H9 (cell line): ENCODE results near the gene IP6K2. TPM values are rescaled to one million over a fixed set of nuclear protein-coding genes. Genes with fewer than 3 reads are reported as not detected.

Experiments used
- DNase-seq: peaks from one replicate; pipeline ENCODE4 v3.0.0-alpha.2; 2017
- H2AFZ ChIP-seq: one replicate; pipeline ENCODE4 v1.6.1; 2013; ENCODE audit warnings: mild to moderate bottlenecking, low read length, control low read depth, moderate library complexity
- H2AK5ac ChIP-seq: 2 replicates; pipeline ENCODE4 v1.6.1; 2013; ENCODE audit warnings: low read length, control low read depth, mixed read lengths; ENCODE audit not compliant: insufficient read length
- H2BK120ac ChIP-seq: one replicate; pipeline ENCODE4 v1.6.1; 2013; ENCODE audit warnings: low read depth, mild to moderate bottlenecking, low read length, control low read depth, inconsistent platforms; ENCODE audit not compliant: poor library complexity, severe bottlenecking
- H2BK12ac ChIP-seq: 2 replicates; pipeline ENCODE4 v1.6.1; 2013; ENCODE audit warnings: low read length, control low read depth, mixed read lengths, low read depth; ENCODE audit not compliant: insufficient read length
- H2BK15ac ChIP-seq: 2 replicates; pipeline ENCODE4 v1.6.1; 2013; ENCODE audit warnings: low read depth, low read length, control low read depth
- H2BK20ac ChIP-seq: one replicate; pipeline ENCODE4 v1.6.1; 2013; ENCODE audit warnings: low read depth, mild to moderate bottlenecking, low read length, control low read depth, inconsistent platforms; ENCODE audit not compliant: poor library complexity, severe bottlenecking
- H2BK5ac ChIP-seq: 2 replicates; pipeline ENCODE4 v1.6.1; 2013; ENCODE audit warnings: low read length, control low read depth, mixed read lengths; ENCODE audit not compliant: insufficient read length
- H3K14ac ChIP-seq: 2 replicates; pipeline ENCODE4 v1.6.1; 2013; ENCODE audit warnings: low read length, control low read depth; ENCODE audit not compliant: insufficient read depth
- H3K18ac ChIP-seq: 2 replicates; pipeline ENCODE4 v1.6.1; 2013; ENCODE audit warnings: low read depth, mild to moderate bottlenecking, mixed read lengths, low read length, control low read depth; ENCODE audit not compliant: insufficient read length
- H3K23ac ChIP-seq: 2 replicates; pipeline ENCODE4 v1.6.1; 2013; ENCODE audit warnings: low read length, control low read depth, mixed read lengths, low read depth; ENCODE audit not compliant: insufficient read length
- H3K23me2 ChIP-seq: 2 replicates; pipeline ENCODE4 v1.6.1; 2013; ENCODE audit warnings: low read depth, mild to moderate bottlenecking, mixed read lengths, low read length, control low read depth; ENCODE audit not compliant: insufficient read length, poor library complexity, severe bottlenecking
- H3K27ac ChIP-seq: 2 replicates; pipeline ENCODE4 v1.5.1; 2013; ENCODE audit warnings: low read length, control low read depth, mixed read lengths, low read depth; ENCODE audit not compliant: insufficient read length
- H3K27me3 ChIP-seq: 2 replicates; pipeline ENCODE4 v1.6.1; 2013; ENCODE audit warnings: low read length, control low read depth, inconsistent platforms; ENCODE audit not compliant: insufficient read depth
- H3K4ac ChIP-seq: 2 replicates; pipeline ENCODE4 v1.6.1; 2013; ENCODE audit warnings: low read depth, mild to moderate bottlenecking, control low read depth, inconsistent platforms, low read length, moderate library complexity
- H3K4me1 ChIP-seq: 2 replicates; pipeline ENCODE4 v1.6.1; 2013; ENCODE audit warnings: low read length, control low read depth, inconsistent platforms; ENCODE audit not compliant: insufficient read depth
- H3K4me2 ChIP-seq: 2 replicates; pipeline ENCODE4 v1.6.1; 2013; ENCODE audit warnings: low read length, control low read depth, mixed read lengths; ENCODE audit not compliant: insufficient read length, insufficient read depth
- H3K56ac ChIP-seq: 2 replicates; pipeline ENCODE4 v1.6.1; 2013; ENCODE audit warnings: low read depth, mild to moderate bottlenecking, mixed read lengths, low read length, control low read depth; ENCODE audit not compliant: insufficient read length
- H3K79me1 ChIP-seq: 2 replicates; pipeline ENCODE4 v1.6.1; 2013; ENCODE audit warnings: low read depth, mild to moderate bottlenecking, moderate library complexity, low read length, control low read depth, inconsistent platforms; ENCODE audit not compliant: insufficient read depth, poor library complexity, severe bottlenecking
- H3K79me2 ChIP-seq: 2 replicates; pipeline ENCODE4 v1.6.1; 2013; ENCODE audit warnings: low read length, control low read depth, inconsistent platforms; ENCODE audit not compliant: insufficient read depth
- H3K9ac ChIP-seq: 2 replicates; pipeline ENCODE4 v1.6.1; 2013; ENCODE audit warnings: low read length, control low read depth, mixed read lengths; ENCODE audit not compliant: insufficient read length; ENCODE audit errors: extremely low read depth
- H3K9me3 ChIP-seq: one replicate; pipeline ENCODE4 v1.6.1; 2013; ENCODE audit warnings: low read depth, low read length, inconsistent platforms; ENCODE audit not compliant: control insufficient read depth
- H3T11ph ChIP-seq: one replicate; pipeline ENCODE4 v1.6.1; 2013; ENCODE audit warnings: mild to moderate bottlenecking, low read length, control low read depth, inconsistent platforms
- H4K20me1 ChIP-seq: one replicate; pipeline ENCODE4 v1.6.1; 2013; ENCODE audit not compliant: control insufficient read depth, insufficient read length, insufficient read depth
- H4K5ac ChIP-seq: 2 replicates; pipeline ENCODE4 v1.6.1; 2013; ENCODE audit warnings: low read depth, mild to moderate bottlenecking, mixed read lengths, low read length, control low read depth; ENCODE audit not compliant: insufficient read length
- H4K8ac ChIP-seq: replicated peaks from 2 replicates; pipeline ENCODE4 v1.6.1; 2013; ENCODE audit warnings: low read length, control low read depth, mixed read lengths, low read depth; ENCODE audit not compliant: insufficient read length
- H4K91ac ChIP-seq: 2 replicates; pipeline ENCODE4 v1.6.1; 2013; ENCODE audit warnings: low read depth, mild to moderate bottlenecking, moderate library complexity, mixed read lengths, low read length, control low read depth; ENCODE audit not compliant: insufficient read length
- H3K27ac Mint-ChIP-seq, 3 experiments: 2 replicates in 2 of 3; 3 replicates in 1 of 3; pipeline ENCODE4 v1.8.0; 2020 to 2021; ENCODE audit warnings: mixed read lengths in 3 of 3, mild to moderate bottlenecking in 1 of 3, moderate library complexity in 1 of 3
- H3K27me3 Mint-ChIP-seq: 2 replicates; pipeline ENCODE4 v1.8.0; 2021; ENCODE audit warnings: low read depth, mild to moderate bottlenecking, moderate library complexity, mixed read lengths
- H3K36me3 Mint-ChIP-seq, 3 experiments: 2 replicates in 2 of 3; 3 replicates in 1 of 3; pipeline ENCODE4 v1.8.0; 2020 to 2021; ENCODE audit warnings: low read depth in 3 of 3, mixed read lengths in 3 of 3; ENCODE audit not compliant: insufficient read depth in 1 of 3
- H3K4me1 Mint-ChIP-seq, 2 experiments: 2 replicates each; pipeline ENCODE4 v1.8.0; 2020; ENCODE audit warnings: mixed read lengths in 2 of 2
- H3K4me3 Mint-ChIP-seq, 2 experiments: 2 replicates in 1 of 2; 3 replicates in 1 of 2; pipeline ENCODE4 v1.8.0; 2020 to 2021; ENCODE audit warnings: mild to moderate bottlenecking in 2 of 2, mixed read lengths in 2 of 2, moderate library complexity in 1 of 2
- H3K9me3 Mint-ChIP-seq, 2 experiments: 2 replicates in 1 of 2; 3 replicates in 1 of 2; pipeline ENCODE4 v1.8.0; 2020; ENCODE audit warnings: mild to moderate bottlenecking in 2 of 2, mixed read lengths in 2 of 2, moderate library complexity in 1 of 2
- WGBS: extraction: QIAGEN DNeasy Blood & Tissue Kit; methylation state at CpG from one replicate; pipeline ENCODE4 v1.1.7; 2013; ENCODE audit warnings: missing lambda C conversion rate, low lambda C conversion rate, mixed read lengths; ENCODE audit not compliant: insufficient read length; ENCODE audit errors: extremely low coverage; 5-methylcytosine and 5-hydroxymethylcytosine counted together
- total RNA-seq: library from RNA; stranded (reverse); gene quantifications from 2 replicates; pipeline ENCODE4 v1.2.1, GENCODE V29; 2021
- TF ChIP-seq, protein P1 (sequence below): fragments of 200-600 bp; sonication (generic); conservative IDR thresholded peaks from 3 replicates; pipeline ENCODE4 v1.8.0; 2021; ENCODE audit warnings: antibody characterized with exemption, mild to moderate bottlenecking

The IP6K2 gene
- total RNA-seq, 1 experiment from 2014 or later = 94.7 TPM

DNA sequence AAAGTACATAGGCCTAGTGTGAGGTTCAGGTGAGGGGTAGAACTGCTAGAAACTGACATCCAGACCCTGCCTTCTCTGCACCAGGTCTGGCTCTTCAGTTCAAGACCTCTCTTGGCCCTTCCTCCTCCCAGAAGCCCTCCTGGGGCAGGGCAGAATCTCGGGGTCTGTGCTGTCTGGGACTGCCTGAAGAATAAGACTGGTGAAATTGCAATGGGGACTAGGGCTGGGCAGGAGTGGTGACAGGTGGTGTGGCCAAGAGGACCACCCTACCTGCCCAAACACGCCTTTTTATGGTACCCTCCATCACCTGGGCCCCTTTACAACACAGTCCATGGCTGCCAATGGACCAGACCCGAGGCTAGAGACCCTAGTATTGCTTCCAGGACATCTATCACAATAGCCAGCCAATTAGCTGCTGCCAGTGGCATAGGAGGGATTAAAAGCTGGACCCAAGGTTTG is 29.8 kb downstream of the IP6K2 start:
- H4K8ac ChIP-seq = no peak overlapping the region
- Mint-ChIP-seq H3K36me3 (peaks cover 32 to 62% (median 46%) of the 10 kb centered on the region in 3 experiments; a peak in 6 of 7 replicates), H3K4me3 (no peak overlapping the region), H3K27me3 (no peaks in the 10 kb centered on the region; the same call in 1 of the 2 replicates), H3K9me3 (no peaks in the 10 kb centered on the region), H3K4me1 (peaks cover 17 to 21% of the 10 kb centered on the region in 2 experiments), H3K27ac (peak overlapping the region in 1 of 3 experiments; percentile 76; a peak in 2 of 7 replicates)
- no peak overlapping the region for H3K18ac ChIP-seq
- DNase-seq = no peak
- no peaks in the 10 kb centered on the region for H3K27me3 ChIP-seq
- H3K14ac ChIP-seq = no peak overlapping the region
- WGBS = no CpG with 5 or more reads among the region's 3 CpGs
- no peak overlapping the region for H4K91ac ChIP-seq
- peaks cover 8% of the 10 kb centered on the region for H3K23me2 ChIP-seq
- no peak overlapping the region for H3K56ac ChIP-seq
- H4K5ac ChIP-seq = no peak overlapping the region
- no peak overlapping the region for H2BK120ac ChIP-seq
- no peaks in the 10 kb centered on the region for H3K9me3 ChIP-seq
- peaks cover 5% of the 10 kb centered on the region; the same call in 1 of the 2 replicates for H3K79me2 ChIP-seq
- peaks cover 3% of the 10 kb centered on the region for H3K79me1 ChIP-seq
- H4K20me1 ChIP-seq = no peaks in the 10 kb centered on the region
- H3K4me1 ChIP-seq = peaks cover 4% of the 10 kb centered on the region; the same call in 1 of the 2 replicates
- H3K27ac ChIP-seq = no peak overlapping the region
- no peak overlapping the region for H3K4ac ChIP-seq
- H2AK5ac ChIP-seq = no peak overlapping the region
- H3K4me2 ChIP-seq = no peak overlapping the region
- H2BK15ac ChIP-seq = no peak overlapping the region
- no peak overlapping the region for H3K23ac ChIP-seq
- no peak overlapping the region for H3K9ac ChIP-seq
- H2BK12ac ChIP-seq = no peak overlapping the region
- no peak overlapping the region for H3T11ph ChIP-seq
- H2BK5ac ChIP-seq = no peak overlapping the region
- TF ChIP-seq, protein P1, sequence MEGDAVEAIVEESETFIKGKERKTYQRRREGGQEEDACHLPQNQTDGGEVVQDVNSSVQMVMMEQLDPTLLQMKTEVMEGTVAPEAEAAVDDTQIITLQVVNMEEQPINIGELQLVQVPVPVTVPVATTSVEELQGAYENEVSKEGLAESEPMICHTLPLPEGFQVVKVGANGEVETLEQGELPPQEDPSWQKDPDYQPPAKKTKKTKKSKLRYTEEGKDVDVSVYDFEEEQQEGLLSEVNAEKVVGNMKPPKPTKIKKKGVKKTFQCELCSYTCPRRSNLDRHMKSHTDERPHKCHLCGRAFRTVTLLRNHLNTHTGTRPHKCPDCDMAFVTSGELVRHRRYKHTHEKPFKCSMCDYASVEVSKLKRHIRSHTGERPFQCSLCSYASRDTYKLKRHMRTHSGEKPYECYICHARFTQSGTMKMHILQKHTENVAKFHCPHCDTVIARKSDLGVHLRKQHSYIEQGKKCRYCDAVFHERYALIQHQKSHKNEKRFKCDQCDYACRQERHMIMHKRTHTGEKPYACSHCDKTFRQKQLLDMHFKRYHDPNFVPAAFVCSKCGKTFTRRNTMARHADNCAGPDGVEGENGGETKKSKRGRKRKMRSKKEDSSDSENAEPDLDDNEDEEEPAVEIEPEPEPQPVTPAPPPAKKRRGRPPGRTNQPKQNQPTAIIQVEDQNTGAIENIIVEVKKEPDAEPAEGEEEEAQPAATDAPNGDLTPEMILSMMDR = no peak
- no peak overlapping the region for H2BK20ac ChIP-seq
- no peak overlapping the region for H2AFZ ChIP-seq
